Activated CD4-positive, alpha-beta T cell treated with anti-CD3 and anti-CD28 coated beads, Interleukin-2, Interleukin-4, amounts not matched to agents 100 ng/mL and 50 ng/mL, durations not matched to agents 16 hours and 8 hours (primary cell): ENCODE measurements around the gene SORT1.
"Not testable (repeated sequence)": the region's sequence is repeated elsewhere in the genome, so short reads cannot be mapped to it uniquely, and the experiment has no call there.

Source experiments
- DNase-seq: peaks from one replicate; pipeline ENCODE4 v3.0.0-alpha.2; 2020; ENCODE audit warnings: low spot score

The SORT1 gene

DNA sequence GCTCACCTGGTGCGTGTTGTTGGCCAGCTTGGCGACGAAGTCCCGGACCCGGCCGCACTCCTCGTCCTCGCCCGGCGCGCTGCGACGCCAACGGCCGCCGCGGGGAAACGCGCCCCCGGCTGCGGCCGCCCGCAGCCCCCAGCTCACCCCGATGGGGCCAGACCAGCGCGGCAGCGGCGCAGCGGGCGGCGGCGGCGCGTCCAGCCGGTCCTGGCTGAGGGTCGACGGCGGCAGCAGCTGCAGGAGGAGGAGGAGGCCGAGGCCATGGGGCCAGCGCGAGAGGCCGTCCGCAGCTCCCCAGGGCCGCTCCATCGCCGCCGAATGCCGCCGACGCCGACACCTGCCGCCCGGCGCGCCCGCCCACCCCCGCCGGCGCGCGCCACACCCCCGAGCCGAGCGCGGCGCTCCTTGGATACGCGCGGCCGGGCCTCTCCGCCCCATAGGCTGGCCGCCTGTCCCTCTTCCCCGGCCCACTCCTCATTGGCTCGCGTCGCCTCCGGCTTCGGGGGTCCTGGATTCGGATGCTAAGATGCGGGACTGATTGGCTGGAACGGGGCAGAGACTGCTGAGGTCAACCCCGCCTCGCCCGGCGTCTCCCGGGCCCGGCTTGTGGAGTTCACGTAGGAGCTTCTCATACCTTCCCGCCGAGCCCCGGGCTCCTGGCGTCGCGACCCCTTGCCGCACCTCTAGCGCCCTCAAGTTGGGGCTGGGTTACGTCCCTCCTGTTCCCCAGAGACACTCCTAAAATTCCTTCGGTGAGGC lies at the start of gene SORT1:
SORT1 (minus strand) TSS at position 338 of the 762 bp plus-strand sequence; CDS start at position 312, 26 bp downstream.
- peak; percentile 58 for DNase-seq

DNA sequence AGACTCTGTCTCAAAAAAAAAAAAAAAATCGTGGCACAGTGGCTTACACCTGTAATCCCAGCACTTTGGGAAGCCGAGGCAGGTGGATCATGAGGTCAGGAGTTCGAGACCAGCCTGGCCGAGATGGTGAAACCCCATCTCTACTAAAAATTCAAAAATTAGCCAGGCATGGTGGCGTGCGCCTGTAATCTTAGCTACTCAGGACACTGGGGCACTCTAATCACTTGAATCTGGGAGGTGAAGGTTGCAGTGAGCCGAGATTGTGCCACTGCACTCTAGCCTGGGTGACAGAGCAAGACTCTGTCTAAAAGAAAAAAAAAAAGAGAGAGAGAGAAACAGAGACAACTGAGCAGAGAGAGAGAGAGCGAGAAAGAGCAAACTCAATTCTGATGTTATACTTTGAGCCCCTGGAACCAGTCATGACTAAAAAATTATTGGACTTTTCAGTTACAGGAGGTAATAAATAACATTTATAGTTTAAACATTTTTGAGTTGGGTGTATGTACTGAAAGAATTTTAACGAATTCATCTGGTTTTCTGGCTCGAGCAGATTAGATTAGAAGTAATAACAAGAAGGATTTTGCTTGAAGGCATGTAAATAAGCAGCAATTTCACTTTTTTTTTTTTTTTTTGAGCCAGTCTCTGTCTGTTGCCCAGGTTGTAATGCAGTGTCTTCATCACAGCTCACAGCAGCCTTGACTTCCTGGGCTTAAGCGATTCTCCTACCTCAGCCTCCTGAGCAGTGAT lies 48.4 kb upstream of the SORT1 start:
- not testable (repeated sequence) for DNase-seq

DNA sequence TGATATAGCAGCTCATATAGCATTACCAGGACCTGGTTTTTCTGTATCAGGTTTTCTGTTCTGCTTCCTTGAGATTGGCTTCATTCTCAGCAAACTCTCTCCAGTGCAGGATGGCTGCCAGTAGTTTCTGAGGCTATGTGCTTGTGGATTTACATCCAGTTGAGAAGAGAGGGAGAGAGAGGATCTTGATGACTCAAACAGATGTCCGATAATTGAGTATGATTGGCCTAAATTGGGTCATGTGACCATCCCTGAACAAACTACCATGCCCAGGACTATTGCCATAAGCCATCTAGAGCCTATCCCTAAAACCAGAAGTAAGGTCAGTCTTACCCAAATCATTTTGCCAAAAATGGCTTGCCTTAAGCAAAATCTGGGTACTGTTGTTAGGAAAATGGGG lies 46.6 kb upstream of the SORT1 start:
- DNase-seq = no peak

DNA sequence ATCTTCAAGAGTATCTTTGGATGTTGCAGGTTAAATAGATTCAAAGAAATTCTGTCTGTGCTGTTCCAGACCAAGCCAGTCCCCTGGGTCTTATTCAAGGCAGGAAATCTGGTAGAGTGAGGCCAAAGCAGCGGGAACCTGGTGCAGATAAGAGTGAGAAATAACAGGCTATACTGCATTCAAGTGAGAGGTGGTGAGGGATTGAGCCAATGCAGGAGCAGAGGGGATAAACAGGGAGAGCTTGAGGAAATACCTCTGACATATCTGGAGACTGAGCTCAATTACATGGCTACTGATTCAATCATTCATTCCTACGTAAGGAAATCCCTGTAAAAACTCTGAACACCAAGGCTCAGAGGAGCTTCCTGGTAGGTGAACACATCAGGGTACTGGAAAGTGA lies 45.8 kb upstream of the SORT1 start:
- no peak for DNase-seq

DNA sequence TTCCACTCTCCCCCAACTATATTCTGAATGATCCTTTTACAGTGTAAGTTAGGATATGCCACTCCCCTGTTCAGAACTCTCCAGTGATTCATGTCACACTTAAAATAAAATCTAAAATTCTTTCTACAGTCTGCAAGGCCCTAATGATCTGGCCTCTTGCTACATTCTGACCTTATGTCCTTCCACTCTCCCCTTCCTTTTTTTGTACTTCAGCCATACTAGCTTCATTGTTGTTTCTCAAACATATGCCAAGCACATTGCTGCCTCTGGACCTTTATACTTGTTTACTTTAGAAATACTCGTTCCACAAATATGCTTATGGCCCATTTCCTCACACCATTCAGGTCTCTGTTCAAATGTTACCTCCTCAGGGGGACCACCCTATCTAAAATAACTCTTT lies 43.4 kb upstream of the SORT1 start:
- no peak for DNase-seq

DNA sequence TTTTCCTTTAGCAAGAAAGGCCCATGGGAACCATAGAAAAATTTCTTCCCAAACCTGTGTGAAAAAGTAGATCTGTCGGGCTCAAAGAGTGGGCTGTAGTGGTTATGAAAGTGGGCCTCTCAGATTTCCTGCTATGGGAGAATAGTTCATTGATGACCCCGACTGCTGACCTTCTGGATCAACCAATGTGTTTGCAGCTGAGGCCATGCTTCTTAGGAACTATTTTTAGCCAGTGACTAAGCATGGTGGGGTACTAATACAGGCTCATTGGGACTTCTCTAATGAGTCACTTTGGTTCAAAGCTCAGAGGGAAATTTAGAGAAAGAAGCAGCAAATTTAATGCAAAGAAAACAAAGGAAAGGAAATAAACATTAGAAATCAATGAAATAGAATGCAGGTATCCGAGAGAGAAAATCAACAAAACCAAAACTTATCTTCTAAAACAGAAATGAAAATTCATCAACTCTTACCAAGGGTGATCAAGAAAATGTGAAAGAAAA lies 41.1 kb upstream of the SORT1 start:
- no peak for DNase-seq

DNA sequence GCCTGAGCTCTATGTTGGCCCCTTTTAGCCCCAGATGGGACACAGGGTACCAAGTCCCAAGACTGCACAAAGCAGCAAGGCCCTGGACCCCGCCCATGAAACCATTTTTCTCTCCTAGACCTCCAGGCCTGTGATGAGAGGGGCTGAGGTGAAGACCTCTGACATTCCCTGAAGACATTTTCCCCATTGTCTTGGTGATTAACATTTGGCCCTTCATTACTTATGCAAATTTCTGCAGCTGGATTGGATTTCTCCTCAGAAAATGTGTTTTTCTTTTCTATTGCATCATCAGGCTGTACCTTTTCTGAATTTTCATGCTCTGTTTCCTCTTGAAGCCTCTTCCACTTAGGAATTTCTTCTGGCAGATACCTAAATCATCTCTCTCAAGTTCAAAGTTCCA lies 36.8 kb upstream of the SORT1 start:
- no peak for DNase-seq

DNA sequence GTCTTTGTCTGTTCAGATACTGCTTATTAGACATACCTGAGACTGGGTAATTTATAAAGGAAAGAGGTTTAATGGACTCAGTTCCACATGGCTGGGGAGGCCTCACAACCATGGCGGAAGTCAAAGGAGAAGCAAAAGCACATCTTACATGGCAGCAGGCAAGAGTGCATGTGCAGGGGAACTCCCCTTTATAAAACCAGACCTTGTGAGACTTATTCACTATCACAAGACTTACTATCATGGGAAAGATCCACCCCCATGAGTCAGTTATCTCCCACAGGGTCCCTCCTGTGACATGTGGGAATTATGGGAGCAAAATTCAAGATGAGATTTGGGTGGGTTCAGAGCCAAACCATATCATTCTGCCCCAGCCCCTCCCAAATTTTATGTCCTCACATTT lies 35.6 kb upstream of the SORT1 start:
- no peak for DNase-seq

DNA sequence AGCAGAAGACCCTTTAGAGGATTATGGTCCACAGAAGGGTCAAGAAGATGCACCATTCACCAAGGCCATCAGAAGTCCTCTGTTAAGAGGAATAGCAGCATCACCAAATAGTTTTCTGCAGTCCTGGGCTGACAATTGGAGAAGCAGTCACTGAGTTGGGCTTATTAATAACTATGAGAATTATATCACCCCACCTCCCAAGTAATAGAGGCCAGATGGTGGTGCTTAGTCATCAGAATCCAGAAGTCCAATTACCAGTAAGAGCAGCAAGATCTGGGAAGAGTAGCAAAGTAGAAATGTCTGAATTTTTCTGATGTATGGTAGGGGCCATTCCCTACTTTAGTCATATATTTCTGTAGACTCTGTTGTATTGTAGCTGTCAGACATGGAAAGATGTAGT lies 34.6 kb upstream of the SORT1 start:
- no peak for DNase-seq

DNA sequence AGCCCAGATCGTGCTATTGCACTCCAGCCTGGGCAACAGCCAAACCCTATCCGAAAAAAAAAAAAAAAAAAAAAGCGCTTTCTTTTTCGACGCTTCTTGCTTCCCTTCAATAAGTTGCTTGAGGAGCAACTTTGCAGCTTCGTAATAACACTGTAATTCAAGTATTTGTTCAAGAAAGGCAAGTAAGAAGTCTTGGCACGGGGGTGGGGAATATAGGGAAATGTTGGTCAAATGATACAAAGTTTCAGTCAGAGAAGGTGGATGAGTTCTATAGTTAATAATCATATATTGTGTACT lies 29.4 kb upstream of the SORT1 start:
- no peak for DNase-seq

DNA sequence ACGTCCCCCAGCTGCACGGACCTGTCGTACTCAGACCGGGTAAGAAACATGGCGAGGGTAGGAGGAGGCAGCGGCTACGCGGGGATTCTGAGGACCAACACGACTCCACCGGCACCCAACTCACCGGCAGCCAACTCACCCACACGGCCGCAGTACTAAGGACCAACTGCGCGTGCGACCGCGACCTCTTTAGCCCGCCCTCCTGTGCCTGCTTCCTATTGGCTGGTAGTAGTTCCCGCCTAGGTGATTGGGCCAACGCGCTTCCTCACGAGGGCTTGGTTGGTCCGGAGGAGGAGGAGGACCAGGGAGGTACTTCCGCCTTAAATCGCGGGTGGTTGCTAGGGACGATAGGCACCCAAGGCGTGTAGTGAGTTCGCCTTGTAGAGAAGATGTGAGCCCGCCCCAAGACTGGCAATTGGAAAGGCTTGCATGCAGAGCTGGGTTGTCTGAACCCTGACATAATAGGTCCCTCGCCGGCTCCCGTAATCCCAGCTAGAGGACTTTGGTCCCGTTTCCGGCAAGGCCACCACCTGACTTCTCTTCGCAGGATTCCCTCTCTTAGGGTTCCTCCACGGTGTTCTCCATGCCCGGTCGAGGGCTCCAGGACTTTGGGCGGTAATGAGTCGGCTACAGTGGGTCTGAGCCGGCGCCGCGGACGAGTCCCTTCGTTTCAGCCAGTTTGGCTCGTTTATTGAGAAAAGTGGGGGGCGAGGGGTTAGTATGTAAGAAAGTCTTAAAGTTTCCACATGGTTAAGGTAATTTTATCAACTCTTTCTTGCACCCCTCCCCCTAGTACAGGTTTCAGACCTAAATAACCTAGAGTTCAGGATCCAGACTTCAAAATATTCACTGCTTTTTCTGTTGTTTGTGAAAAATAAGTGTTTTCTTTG lies 28.8 kb upstream of the SORT1 start, which contains the start of gene PSMA5:
PSMA5 (minus strand) TSS at position 168 of the 890 bp plus-strand sequence; CDS start at position 50, 118 bp downstream.
- peak; percentile 98 for DNase-seq

DNA sequence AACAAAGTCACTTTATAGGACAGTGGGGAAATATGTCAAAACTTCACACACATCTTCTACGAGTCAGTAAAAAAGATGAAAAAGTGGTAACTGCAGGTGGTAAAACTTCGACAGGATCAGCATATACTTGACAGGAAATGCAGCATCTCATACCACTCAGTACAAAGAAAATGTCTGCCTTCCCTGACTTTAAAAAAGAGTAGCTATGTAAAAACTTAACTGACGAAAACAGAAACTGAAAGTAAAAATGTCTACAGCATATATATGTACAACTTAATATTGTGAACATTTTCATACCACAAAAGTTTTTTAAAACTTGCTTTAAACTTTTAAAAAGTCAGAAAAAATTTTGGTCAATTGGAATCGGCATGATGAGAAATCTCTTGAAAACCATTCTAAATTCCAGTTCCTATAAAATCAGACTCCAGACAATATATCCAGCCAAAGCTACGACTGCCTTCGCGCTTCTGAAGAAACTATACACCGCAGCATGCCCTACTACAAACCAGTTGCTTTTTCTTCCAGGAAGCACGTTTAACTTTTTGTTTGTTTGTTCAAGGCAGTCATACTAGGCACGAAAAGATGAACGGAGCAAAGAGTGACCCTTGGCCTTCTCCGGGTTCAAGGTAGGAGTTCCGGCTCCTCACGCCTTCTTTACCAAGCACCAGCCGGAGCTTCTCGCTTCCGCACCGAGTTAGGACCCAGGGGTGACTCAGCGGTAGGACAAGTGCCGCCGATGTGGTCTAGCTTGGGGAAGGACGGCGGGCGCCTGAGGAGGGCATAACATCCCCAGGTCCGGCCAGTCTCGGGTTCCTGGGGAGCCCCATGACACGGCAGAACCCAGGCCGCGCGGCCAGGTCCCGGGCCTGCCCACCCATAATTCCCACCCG lies 27.9 kb upstream of the SORT1 start:
- peak; percentile 65 for DNase-seq

DNA sequence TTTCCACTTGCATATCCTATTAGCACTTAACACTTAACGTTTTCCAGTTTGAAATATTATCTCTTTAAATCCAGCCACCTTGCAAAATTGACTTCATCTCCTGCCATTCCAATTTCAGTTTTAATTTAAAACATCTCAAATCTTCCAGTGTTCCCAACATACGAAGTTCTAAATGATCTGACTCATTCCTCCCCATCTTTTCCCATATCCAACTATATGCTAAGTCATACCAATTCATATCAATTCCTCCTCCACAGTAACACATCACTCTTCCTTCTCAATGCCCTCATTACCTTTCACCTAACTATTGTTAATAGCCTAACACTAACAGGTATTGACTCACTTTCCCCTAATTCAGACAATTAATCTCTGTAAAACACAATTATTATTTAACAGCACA lies 25.8 kb upstream of the SORT1 start:
- no peak for DNase-seq

DNA sequence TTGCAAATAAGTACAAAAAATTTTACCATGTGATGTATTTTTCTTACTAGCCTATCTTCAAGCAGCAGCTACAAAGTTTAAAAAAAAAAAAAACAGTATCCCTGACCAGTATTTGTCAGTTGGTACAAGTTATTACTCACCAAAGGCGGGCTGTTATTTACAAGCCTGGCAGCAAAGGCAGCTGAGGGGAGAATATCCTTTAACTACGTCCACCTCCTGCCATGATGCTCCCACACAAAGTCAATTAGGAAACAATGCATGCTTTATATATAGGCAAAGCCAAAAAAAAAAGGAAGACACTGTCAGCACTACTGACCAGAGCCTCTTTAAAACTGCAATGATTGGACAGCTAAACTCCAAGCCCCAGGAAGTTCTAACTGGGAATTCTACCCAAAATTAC lies 14.8 kb upstream of the SORT1 start:
- no peak for DNase-seq

DNA sequence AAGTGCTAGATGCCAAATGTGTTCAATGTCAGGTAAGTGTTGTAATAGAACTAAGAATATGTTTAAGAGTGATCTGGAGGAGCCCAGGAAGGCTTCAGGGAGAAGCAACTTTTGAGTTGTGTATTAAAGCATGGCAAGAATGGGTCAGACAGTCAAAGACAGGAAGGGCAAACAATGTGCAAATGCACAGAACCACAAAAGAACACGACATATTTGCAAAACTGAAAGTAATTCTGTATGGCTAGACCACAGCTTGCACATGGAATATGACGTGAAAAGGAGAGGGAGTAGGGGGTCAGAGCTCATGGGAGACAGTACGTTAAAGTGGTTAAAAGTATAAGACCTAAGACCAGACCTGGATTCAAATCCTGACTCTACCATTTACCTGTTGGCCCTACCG lies 7.1 kb upstream of the SORT1 start:
- peak; percentile 30 for DNase-seq

DNA sequence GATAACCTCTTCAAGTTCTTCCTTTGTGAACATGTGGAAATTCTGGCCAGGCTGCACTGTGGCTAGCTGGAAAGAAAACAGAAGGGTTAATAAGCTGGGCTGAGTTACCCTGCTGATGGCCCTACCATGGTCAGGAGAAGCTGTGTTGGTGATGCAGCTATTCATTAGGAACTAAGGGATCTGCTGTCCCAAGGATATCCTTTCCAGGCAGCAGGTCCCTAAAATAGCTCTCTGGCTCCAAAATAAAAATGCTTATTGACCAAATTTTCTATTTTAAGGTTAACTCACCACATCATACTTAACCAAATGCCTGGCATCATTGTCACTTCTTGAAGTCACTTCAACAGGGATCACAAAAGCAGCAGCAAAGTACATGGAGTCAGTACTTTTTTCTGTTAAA lies 4.3 kb upstream of the SORT1 start:
- DNase-seq = no peak

DNA sequence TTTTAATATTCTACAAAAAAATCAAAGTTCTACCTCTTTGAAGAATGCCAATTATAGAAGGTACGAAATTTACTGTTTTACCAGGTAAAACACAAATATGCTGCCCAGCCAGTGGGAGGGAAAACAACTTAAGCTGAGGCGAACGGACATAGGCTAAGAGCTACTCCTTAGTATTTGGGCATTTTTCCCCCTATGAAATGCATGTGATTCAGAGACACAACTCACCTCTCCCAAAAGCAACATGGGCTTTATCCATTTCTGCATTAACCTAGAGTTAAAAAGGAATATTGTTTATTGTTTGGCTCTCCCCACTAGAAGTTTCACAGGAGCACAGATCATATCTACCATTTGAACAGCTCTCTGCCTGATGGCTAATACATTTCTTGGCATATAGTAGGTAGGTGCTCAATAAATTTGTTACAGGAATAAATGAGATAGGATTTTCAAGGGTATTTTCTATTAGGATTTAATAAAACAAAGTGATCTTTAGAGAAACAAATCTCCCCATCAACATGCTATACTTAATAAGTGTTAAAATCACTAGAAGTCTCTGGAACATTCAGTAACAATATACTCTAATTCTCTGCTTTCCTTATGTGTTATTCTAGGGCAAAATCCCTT lies 2.4 kb upstream of the SORT1 start:
- no peak for DNase-seq

DNA sequence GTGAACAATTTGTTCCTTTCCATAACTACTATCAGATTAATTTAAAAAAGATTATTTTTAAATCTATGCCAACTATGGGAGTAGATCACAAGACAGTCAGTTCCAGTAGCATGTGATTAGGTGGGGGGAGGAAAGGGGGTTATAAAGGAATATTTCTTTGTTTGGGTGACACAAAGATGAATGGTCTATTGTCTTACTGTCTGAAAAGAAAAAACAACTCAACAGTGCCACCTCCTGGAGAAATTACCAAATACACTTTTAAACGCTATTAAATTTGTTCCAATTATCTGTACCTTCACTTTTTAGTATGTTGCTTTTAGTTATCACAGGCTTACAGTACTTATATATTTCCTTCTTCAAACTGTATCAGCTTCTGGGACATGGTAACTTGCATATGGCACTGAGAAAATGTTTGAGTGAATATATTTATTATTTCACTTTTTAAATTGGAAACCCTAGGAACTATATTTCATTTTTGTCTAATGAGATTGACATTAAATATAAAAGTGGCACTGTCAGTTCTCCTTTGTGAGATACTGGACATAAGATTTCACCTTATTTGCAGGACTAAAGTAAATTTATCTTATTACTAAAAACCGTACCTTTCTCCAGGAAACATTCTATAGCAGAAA lies 1.7 kb upstream of the SORT1 start:
- peak; percentile 70 for DNase-seq

DNA sequence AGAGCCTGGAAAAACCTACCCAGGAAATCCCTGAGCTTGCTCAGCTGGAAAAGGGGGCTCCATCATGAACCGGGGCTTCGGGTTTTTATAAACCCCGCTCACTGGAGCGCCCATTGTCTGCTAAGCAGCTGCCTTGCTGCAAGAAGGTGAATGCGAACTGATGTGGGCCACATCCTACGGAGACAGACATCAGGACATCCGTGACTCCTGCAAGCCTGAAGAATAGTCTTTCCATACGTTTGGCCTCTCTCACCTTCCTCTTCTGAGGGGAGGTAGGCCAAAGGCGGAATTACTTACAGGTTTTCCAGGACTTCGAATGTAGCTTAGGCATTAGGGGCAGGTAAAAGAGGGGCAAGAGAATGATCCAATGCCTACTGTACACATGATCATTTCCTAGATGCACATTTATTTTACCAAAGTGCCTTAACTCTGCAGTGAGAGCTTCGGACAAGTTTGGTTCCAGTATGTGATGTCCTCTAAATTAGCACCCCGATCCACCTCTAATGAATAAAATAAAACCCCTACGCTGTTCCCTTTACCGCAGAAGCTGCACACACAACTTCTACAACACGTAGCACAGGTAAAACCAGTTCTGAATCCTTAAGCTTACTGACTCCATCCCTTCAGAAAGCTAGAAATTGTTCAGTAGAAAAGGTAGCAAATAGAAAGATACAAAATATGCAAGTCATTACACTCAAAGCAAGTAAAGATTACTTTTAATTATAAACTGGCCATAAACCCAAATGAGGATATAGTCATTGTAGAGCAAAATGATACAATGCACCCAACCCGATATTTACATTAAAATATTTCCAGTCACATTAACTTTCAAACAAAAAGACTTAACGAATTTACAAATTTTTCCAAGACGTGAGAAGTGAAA lies 866 bp upstream of the SORT1 start:
- DNase-seq = no peak
